Right renal pelvis (tissue), 4 donors: ENCODE results near the gene GRM1. TPM values are rescaled to one million over a fixed set of nuclear protein-coding genes. Genes with fewer than 3 reads are reported as not detected.
"Not testable (repeated sequence)": the region's sequence is repeated elsewhere in the genome, so short reads cannot be mapped to it uniquely, and the experiment has no call there.

Experiments
- DNase-seq, 4 donors: peaks; one replicate each; pipeline ENCODE4 v3.0.0-alpha.2; 2013; ENCODE audit warnings: low read depth in 4 of 4, low spot score in 3 of 4, missing footprints in 1 of 4
- polyA plus RNA-seq, 4 donors: library from polyadenylated mRNA; unstranded; fragments of 120-200 nt; gene quantifications; one replicate each; pipeline ENCODE4 v1.2.1, GENCODE V29; 2013; ENCODE audit not compliant: insufficient read length in 4 of 4

GRM1 gene
- polyA plus RNA-seq, 4 donors: 0.15 to 0.27 (median 0.20) TPM

GRCh38 chr6:146267447-146267846 is 238.6 kb downstream of the GRM1 start:
- no peak for DNase-seq

- DNase-seq: no peak
Measured at GRCh38 chr6:146267946-146268345, 239.1 kb downstream of the GRM1 start.

DNA sequence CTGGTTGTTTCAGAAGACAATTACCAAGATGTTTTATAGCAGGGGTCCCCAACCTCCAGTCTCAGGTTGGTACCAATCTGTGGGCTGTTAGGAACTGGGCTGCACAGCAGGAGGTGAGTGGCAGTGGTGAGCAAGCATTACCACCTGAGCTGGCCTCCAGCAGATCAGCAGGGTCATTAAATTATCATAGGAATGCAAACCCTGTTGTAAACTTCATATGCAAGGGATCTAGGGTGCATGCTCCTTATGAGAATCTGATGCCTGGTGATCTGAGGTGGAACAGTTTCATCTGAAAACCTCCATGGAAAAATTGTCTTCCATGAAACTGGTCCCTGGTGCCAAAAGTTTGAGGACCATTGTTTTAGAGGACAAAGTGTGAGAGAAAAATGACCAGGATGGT is 240.6 kb downstream of the GRM1 start:
- no peak for DNase-seq

- not testable (repeated sequence) for DNase-seq
Measured at GRCh38 chr6:146271163-146271562, 242.3 kb downstream of the GRM1 start.

DNA sequence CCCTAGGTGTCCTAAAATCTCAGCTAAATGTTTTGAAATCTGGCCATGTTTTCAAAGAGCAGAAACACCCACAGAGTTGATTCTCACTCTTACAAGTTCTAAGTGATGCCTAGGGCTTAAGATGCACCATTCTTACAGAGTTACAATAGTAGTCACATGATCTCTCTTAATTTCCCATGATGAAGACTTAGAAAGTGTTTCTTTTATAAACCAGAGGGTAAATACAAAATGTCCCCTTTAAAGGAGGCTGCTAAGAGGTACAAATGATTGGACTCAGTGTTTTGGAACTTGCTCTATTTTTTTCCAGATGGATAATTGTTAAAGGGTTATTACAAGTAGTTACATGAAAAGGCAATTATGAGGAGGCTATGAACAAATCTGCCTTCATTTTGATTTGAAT is 244.6 kb downstream of the GRM1 start:
- no peak for DNase-seq

- no peak for DNase-seq
Measured at GRCh38 chr6:146277142-146277541, 248.3 kb downstream of the GRM1 start.

DNA sequence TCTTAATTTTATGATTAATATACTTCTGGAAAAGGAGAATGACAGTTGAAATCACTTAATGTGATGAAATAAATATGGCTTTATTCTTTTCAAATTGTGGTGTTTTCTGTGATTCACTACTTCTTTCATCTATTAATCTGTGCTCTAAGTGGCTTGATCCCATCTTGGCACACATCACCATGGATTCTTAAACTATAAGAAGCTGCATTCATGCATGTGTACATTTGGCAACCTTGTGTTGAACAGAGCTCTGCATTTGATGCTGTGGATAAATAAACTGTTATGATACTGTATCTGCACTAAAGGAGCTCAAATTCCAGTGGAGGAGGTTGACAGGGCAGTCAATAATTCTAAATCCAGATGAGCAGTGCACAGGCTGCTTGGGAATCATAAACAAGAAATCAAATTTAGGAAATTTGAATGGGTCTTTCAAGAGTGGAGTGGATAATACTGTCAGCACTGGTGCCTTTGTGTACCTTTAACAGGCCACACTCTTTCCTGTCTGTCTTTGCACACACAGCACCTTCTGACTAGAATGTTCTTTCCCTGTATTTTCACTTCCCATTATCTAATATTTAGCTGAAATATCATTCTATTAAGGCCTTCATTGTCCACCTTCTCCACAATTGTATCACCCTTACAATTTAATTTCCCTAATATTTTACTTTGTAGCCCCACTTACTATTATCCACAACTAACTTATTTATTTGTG is 252.9 kb downstream of the GRM1 start:
- no peak for DNase-seq

GRCh38 chr6:146282837-146283236 is 254.0 kb downstream of the GRM1 start:
- no peak for DNase-seq

DNA sequence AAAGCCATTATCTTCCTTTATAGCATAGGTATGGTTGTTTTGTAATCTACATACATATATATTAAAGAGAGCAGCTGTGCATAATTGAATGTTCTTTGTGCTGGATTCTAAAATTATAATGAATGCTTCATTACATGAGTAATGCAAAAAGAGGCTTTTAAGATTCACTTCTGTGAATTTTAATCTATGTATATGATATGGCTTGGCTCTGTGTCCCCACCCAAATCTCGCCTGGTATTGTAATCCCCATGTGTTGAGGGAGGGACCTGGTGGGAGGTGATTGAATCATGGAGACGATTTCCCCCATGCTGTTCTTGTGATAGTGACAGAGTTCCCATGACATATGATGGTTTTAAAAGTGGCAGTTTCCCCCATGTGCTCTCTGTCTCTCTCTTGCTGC is 255.4 kb downstream of the GRM1 start:
- DNase-seq: no peak

GRCh38 chr6:146286961-146287360 is 258.1 kb downstream of the GRM1 start:
- no peak for DNase-seq

GRCh38 chr6:146287691-146288369 is 259.0 kb downstream of the GRM1 start:
- no peak for DNase-seq

DNA sequence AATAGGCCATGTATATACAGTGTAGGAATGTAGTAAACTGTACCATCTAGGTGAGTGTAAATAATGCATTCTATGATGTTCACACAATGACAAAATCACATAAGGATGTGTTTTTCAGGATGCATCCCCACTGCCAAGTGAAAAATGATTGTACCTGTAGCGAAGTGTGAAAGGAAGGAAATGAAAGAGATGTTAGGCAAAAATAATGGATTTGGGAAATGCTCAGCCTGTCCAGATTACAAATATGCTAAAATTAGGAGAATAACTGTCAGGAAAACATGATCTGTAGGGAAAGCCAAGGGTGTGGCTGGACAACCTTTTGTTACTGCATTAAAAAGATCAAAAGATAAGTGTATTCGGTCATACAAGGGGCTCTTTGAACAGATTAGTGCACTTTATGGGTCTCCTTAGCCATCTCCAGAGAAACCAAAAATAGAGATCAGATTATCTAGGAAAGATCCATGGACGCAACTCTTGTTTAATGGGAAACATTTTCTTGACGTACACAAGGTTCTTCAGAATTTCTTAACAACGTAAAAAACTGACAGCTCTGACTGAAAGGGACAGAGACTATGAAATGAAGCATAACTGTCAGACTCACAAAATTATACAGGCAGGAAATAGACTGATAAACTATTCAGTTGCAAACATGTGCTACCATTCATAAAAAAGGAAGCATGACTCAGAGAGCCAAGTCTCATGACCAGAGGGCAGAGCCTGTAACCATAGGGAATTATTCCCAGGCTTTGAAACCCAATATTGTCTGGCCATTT is 261.1 kb downstream of the GRM1 start:
- no peak for DNase-seq

GRCh38 chr6:146290589-146290901 is 261.7 kb downstream of the GRM1 start:
- DNase-seq: no peak

GRCh38 chr6:146292506-146292905 is 263.6 kb downstream of the GRM1 start:
- DNase-seq: no peak

GRCh38 chr6:146295695-146296094 is 266.8 kb downstream of the GRM1 start:
- no peak for DNase-seq

DNA sequence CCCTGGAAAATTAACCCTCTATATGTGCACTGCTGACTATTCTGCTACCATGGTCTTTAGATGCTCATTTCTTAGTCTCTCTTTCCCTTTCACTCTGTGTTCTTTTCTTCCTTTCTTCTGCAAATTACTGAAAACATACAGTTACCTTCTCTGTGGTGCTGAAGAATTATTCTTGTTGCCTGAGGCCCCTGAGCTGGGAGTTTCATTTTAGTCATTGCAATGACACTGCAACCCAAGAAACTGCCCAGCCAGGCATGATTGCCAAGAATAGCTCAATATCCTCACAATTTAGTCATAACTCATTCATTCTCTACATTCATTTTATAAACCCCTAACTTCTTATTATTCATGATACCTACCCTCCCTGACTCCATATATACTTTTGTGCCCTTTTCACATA is 269.0 kb downstream of the GRM1 start:
- no peak for DNase-seq

DNA sequence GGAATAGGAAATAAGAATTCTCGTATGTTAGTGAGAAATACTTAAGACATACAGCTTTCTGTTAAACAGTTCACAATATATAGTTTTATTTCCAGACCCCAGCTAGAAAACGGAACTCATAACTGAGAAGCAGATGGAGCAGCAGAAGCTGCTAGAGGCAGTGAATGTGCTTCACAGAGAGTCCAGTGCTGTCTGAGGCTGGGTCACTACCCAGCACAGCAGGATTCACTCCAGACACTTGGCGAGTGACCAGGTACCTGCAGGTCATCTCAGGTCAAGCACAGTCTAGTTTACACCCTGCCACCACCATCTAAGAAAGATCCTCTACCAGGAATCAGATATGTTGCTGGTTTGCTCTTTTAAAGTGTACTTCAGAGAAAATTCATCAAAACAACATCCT is 271.7 kb downstream of the GRM1 start:
- DNase-seq: no peak

- DNase-seq: no peak
Measured at GRCh38 chr6:146301764-146302163, 272.9 kb downstream of the GRM1 start.

- no peak for DNase-seq
Measured at GRCh38 chr6:146302994-146303393, 274.1 kb downstream of the GRM1 start.

- DNase-seq: no peak
Measured at GRCh38 chr6:146304181-146304580, 275.3 kb downstream of the GRM1 start.

DNA sequence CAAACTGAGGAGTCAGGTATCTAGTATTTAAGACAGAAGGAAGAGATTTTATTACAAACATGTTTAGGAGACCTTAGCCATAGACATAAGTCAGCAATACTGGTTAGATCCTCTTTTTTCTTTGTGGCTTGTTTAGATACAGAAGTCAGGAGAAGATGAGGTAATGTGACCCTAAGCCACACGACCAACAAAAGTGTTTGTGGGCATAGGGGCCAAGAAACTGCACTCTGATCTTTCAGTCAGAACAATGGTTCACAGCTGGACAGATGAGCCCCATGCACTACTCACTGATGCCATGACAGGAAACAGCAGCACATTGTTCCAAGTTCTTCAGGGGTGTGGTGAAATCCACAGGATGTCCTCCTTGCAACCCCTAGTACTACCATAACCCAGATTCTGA is 276.2 kb downstream of the GRM1 start:
- DNase-seq: no peak

- no peak for DNase-seq
Measured at GRCh38 chr6:146305951-146306350, 277.1 kb downstream of the GRM1 start.
